ENCODE results near the gene SP3. TPM values are rescaled to one million over a fixed set of nuclear protein-coding genes. Genes with fewer than 3 reads are reported as not detected.

The SP3 gene
- total RNA-seq, 1 donor from 2014 or later: 119 TPM

DNA sequence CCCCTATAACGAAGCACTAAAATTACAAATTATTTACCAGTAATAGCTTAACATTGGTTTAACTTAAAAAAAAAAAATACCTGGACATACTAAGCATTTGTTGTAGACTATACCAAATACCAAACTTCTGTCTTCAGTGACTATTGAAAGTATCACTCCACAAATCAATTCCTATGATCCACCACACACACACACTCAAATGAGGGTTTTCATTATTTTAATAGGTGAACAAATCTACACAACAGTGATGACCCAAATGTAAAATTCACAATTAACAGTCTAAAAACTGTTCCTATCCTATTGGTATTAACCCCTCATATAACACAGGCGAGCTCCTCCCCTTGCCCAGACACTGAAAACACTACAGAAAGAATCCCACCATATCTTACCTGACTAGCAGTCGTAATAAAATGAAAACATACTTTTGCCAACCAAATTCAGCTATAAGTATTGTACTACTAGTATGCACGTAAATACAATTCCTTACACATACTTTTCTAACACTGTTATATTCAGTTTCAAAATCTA is 2.5 kb downstream of the SP3 start:
- Histone ChIP-seq H3K27me3 (no peaks in the 10 kb centered on the region), H3K4me1 (peaks cover 66% of the 10 kb centered on the region), H3K27ac (peak overlapping the region; percentile 100), H3K36me3 (peaks cover 0 to 6% of the 10 kb centered on the region in 2 donors), H3K9me3 (no peaks in the 10 kb centered on the region), H3K4me3 (peak overlapping the region; percentile 64 to 96)
- DNase-seq (ENCODE audit: extremely low spot score in 2 of 2): no peak
- intact Hi-C loops (cut with DNase I): loop anchor here (10.0 kb wide), 1 partner anchor 52 kb away; no protein-coding TSS in a partner anchor
- TF ChIP-seq POLR2AphosphoS5 (IDR thresholded peaks at IDR 0.05; ENCODE audit: insufficient read depth in 1 of 2, low read depth in 1 of 2) (no peak), POLR2A (IDR thresholded peaks at IDR 0.05) (no peak)
- TF ChIP-seq, protein P1, sequence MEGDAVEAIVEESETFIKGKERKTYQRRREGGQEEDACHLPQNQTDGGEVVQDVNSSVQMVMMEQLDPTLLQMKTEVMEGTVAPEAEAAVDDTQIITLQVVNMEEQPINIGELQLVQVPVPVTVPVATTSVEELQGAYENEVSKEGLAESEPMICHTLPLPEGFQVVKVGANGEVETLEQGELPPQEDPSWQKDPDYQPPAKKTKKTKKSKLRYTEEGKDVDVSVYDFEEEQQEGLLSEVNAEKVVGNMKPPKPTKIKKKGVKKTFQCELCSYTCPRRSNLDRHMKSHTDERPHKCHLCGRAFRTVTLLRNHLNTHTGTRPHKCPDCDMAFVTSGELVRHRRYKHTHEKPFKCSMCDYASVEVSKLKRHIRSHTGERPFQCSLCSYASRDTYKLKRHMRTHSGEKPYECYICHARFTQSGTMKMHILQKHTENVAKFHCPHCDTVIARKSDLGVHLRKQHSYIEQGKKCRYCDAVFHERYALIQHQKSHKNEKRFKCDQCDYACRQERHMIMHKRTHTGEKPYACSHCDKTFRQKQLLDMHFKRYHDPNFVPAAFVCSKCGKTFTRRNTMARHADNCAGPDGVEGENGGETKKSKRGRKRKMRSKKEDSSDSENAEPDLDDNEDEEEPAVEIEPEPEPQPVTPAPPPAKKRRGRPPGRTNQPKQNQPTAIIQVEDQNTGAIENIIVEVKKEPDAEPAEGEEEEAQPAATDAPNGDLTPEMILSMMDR (IDR thresholded peaks at IDR 0.05): no peak

DNA sequence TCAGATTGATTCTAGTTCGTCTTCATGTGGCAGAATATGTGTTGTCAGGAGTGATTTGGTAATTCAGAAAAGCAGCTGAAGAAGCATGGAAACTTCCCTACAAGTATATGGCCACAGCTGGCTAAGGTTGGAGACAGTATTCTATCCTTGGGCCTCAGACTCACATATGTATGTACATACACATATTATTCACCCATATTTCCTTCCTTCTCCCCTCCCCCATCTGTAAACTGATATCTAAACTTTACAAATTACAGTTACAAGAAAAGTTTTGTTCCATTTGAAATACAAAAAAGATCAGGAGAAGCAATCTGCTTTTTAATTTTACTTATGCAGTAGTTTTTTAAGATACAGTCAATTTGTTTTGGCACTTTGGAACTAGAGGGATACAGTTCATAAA is 3.1 kb downstream of the SP3 start:
- intact Hi-C loops (cut with DNase I): loop anchor here (10.0 kb wide), 1 partner anchor 53 kb away; no protein-coding TSS in a partner anchor
- H3K36me3 ChIP-seq: peaks cover 0 to 6% of the 10 kb centered on the region in 2 donors
- H3K4me1 ChIP-seq: peaks cover 72% of the 10 kb centered on the region
- H3K4me3 ChIP-seq: peak overlapping the region; percentile 9 to 96
- TF ChIP-seq POLR2A (IDR thresholded peaks at IDR 0.05) (no peak), POLR2AphosphoS5 (IDR thresholded peaks at IDR 0.05; ENCODE audit: insufficient read depth in 1 of 2, low read depth in 1 of 2) (no peak)
- TF ChIP-seq, protein P1 (IDR thresholded peaks at IDR 0.05): no peak
- no peaks in the 10 kb centered on the region for H3K9me3 ChIP-seq
- no peak for DNase-seq (ENCODE audit: extremely low spot score in 2 of 2)
- peak overlapping the region; percentile 100 for H3K27ac ChIP-seq
- no peaks in the 10 kb centered on the region for H3K27me3 ChIP-seq

DNA sequence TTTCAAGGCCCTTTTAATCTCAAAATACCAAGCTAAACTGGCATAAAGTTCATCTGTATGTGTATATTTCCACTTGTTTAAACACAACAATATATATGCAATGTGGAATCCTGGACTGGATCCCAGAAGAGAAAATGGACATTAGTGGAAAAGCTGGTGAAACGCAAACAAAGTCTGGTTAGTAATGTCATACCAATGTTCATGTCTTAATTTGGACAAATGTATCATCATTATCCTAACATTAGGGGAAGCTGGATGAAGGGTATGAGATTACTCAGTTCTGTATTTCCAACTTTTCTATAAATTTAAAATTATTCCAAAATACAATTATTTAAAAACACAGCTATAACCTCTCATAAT is 3.8 kb downstream of the SP3 start:
- no peak for DNase-seq (ENCODE audit: extremely low spot score in 2 of 2)
- Histone ChIP-seq H3K27ac (peak overlapping the region; percentile 1), H3K4me3 (no peak overlapping the region), H3K9me3 (no peaks in the 10 kb centered on the region), H3K4me1 (peaks cover 72% of the 10 kb centered on the region), H3K36me3 (peaks cover 0 to 6% of the 10 kb centered on the region in 2 donors), H3K27me3 (no peaks in the 10 kb centered on the region)
- TF ChIP-seq POLR2A (IDR thresholded peaks at IDR 0.05): no peak
- TF ChIP-seq POLR2AphosphoS5 (IDR thresholded peaks at IDR 0.05; ENCODE audit: insufficient read depth in 1 of 2, low read depth in 1 of 2): no peak
- TF ChIP-seq, protein P1 (IDR thresholded peaks at IDR 0.05): no peak
- intact Hi-C loops (cut with DNase I): loop anchor here (10.0 kb wide), 1 partner anchor 53 kb away; no protein-coding TSS in a partner anchor

DNA sequence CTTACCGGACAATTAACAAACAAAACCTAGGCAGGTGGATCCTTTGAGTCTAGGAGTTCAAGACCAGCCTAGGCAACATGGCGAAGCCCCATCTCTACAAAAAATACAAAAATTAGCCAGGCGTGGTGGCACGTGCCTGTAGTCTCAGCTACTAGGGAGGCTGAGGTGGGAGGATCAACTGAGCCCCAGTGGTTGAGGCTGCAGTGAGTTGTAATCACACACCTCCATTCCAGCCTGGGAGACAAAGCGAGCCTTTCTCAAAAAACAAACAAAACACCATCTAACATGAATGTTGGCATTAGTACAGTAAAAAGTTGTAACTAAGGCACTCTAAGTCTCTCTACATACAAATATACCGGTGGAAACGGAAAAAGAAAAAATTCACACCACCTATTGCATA is 5.3 kb downstream of the SP3 start:
- intact Hi-C loops (cut with DNase I): loop anchor here (10.0 kb wide), 1 partner anchor 55 kb away; no protein-coding TSS in a partner anchor
- Histone ChIP-seq H3K4me1 (peaks cover 81% of the 10 kb centered on the region), H3K27ac (peak overlapping the region; percentile 23)

More for the DNA sequence above, 5.3 kb downstream of the SP3 start:
- Histone ChIP-seq H3K27me3 (no peaks in the 10 kb centered on the region), H3K9me3 (no peaks in the 10 kb centered on the region), H3K4me3 (no peak overlapping the region), H3K36me3 (peaks cover 0 to 16% of the 10 kb centered on the region in 2 donors)
- no peak for DNase-seq (ENCODE audit: extremely low spot score in 2 of 2)
- TF ChIP-seq, protein P1 (IDR thresholded peaks at IDR 0.05): no peak
- TF ChIP-seq POLR2AphosphoS5 (IDR thresholded peaks at IDR 0.05; ENCODE audit: insufficient read depth in 1 of 2, low read depth in 1 of 2) (no peak), POLR2A (IDR thresholded peaks at IDR 0.05) (no peak)
